CD4-positive, alpha-beta T cell treated with Interleukin-1 beta for 1 hour (primary cell): ENCODE measurements around the gene LRRC8E.
A peak's percentile ranks its signal among the peaks of the same experiment; 100 is the strongest.
"Not testable (repeated sequence)": the region's sequence is repeated elsewhere in the genome, so short reads cannot be mapped to it uniquely, and the experiment has no call there.

Source experiments
- DNase-seq, 2 donors: peaks; one replicate each; pipeline ENCODE4 v3.0.0-alpha.2; 2020 to 2022

Gene LRRC8E

DNA sequence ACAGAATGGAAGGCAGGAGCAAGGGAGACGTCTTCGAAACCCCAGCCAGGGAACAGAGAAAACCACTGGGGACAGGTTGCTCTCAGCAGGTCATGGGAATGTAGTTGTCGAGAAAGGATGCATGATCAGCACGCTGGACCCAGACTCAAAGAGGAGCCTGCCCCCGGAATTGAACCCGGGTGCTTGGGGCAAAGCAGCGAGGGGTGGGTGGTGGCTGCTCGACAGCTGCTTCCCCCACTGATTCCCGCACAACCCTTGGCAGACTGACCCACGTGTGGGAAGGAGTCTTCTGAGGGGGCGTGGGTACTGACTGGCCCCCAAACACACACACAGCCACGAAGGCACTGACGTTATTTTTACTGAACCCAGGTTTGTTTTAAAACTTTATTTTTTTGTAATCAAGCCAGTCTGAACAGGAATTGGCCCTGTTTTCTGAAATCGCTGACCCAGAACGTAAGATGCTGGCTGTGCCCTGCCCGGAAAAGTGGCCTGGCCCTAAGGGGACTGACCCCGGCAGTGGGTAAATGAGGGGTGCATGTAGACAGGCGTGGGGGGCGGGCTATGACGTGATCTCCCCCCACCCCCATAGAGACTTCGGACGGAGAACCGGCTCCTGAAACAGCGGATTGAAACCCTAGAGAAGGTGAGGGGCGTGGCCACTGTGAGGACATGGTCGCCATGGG, 32.7 kb upstream of the LRRC8E start:
- DNase-seq: no peak

DNA sequence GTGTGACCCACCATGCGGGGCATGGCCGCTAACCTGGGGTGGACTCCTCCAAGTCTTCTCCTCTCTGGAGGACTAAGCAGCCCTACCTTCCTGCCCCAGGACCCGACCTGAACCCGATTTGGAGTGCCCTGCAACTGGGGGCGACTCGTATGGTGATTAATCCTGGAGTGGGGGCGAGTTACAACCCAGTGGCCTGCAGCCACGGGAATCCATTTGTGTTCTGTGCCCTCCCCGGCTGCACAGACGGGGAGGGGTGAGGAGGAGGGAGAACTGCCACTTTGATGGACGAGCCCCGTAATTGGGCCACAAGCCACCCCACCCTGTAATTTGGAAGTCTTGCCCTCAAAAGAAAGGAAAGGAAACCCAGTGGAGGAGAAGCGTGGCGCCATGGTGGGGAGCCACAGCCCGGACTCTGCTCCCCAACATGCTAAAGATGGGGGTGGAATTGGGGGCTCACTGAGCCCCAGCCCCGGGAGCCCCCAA, 32.2 kb upstream of the LRRC8E start:
- no peak for DNase-seq

DNA sequence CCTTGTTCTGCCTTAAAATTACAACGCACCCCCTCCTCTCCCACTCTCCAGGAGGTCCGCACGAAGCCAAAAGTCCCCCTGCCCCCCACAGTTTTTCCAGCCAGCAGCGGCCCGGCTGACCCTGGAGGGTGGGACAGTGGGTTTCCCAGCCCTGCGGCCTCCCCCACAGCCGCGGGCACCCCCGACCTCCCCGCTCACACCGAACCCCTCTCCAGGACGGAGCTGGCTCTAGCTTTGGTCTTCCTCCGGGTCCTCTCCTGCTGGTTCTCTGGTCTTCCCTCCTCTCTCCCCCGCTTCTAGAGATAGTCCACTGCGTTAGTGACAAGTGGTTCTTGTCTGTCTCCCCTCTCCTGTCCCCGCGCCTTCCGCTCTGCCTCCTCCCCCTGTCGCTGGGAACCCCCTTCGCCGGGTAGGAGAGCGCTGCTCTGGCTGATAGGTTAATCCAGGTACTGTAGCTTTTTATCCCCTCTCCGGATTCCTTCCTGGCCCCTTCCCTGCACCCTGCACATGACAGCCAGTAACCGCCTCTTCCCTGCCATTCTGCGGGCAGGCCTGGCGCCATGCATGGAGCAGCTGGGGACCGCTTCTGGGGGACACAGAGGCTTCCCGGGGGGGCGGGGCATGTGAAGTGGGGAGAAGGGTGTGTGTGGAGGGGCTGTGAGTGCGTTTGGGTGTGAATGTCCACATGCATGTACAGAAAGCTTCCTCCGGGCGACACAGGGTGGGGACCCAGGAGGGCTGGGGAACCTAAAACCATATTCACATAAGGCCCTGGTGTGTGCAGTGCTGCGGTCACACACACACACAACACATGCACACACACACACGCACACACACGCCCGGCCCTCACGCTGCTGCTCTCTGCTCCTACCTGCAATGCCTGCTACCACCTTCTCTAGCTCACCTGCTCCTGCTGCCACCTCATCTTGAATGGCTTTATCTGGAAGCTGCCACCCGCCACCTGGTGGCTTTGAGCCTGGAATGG, 31.3 kb upstream of the LRRC8E start:
- no peak for DNase-seq

DNA sequence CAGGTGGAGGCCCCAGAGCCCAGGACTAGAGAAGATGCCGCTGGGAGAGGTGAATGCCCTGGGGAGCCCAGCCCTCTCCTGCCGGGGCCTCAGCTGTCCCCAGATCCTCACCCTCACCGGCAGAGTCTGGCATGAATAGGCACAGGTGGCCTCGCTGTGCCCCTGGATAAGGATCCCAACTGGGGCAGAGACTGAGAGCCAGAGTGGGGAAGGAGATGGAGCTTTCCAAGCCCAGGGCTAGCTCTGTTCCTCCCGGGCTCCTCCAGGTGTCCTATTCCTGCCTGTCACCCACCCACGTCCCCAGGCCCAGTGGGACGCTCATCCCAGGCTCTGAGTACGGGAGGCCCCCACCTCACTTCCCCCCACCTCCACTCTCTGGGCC, 30.6 kb upstream of the LRRC8E start:
- no peak for DNase-seq

DNA sequence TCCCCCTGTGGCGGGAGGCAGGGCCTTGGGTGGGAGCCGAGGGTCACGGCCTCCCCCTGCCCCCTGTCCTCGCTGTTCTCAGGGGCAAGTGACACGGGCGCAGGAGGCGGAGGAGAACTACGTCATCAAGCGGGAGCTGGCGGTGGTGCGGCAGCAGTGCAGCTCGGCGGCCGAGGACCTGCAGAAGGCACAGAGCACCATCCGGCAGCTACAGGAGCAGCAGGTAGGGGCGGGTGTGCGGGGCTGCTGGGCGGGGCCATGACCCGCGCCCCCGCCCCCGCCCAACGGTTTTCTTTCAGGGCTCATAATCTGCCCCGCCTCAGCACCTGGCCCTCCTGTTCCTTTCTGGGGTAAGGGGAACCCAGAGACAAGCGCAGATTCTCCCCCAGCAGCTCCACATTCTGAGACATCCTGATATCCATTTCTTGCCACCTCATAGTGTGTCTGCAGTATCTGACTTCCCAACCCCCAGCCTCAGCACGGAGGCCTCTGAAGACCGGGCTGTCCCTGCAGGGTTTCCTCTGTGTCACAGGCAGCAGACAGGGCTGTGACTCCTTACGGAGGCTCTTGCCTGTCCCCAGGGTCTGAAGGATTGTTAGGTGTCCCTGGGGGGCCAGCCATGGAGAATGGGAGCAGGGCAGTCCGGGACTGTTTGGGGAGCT, 30.1 kb upstream of the LRRC8E start:
- DNase-seq: peak in 1 of 2 donors; percentile 9

DNA sequence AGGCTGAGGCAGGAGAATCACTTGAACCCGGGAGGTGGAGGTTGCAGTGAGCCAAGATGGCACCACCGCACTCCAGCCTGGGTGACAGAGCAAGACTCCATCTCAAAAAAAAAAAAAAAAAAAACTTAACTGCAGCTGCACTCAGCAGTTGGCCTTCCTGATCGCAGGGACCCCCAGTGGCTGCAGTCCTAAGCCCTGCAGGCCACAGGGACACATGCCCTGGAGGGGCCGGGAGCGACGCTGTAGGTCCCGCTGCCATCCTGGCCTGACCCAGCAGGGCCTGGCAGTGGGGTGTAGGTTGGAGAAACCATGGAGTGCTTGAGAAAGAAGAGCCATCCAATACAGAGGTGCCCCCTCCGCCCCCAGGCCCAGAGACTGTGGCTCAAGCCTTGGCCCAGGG, 29.2 kb upstream of the LRRC8E start:
- not testable (repeated sequence) for DNase-seq

DNA sequence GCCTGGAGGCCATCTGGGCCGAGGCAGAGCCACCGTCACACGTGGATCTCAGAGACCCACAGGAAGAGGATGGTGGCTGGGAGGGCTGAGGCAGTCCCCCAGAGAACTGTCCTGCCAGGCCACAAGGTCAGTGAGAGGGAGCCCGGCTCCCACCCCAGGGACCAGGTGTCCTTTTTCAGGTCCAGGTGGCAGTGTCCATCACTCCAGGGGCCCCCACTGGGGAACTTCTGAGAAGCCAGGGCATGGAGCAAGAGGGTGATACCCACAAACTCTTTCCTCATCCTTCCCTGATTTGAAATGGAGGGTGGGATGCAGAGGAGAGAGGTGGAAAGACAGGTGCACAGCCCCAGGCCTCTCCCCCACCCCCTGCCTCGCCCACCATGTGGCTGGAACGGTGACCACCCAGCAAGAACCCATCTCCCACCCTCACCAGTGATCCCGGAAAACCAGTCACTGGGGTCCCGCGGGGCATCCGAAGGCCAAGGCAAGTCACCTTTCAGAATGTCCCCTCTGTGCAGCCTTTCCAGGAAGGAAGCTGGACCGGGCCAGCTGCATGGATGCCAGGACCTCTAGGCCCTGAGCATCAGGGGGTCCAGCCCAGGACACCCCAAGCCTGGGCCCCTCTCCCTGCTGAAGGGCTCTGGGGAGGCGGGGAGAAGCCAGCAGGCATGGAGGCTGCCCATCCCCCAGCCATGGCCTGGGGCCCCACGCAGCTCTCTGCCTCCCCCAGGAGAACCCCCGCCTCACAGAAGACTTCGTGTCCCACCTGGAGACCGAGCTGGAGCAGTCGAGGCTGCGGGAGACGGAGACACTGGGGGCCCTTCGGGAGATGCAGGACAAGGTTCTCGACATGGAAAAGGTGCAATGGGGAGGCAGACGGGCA, 28.2 kb upstream of the LRRC8E start:
- no peak for DNase-seq

DNA sequence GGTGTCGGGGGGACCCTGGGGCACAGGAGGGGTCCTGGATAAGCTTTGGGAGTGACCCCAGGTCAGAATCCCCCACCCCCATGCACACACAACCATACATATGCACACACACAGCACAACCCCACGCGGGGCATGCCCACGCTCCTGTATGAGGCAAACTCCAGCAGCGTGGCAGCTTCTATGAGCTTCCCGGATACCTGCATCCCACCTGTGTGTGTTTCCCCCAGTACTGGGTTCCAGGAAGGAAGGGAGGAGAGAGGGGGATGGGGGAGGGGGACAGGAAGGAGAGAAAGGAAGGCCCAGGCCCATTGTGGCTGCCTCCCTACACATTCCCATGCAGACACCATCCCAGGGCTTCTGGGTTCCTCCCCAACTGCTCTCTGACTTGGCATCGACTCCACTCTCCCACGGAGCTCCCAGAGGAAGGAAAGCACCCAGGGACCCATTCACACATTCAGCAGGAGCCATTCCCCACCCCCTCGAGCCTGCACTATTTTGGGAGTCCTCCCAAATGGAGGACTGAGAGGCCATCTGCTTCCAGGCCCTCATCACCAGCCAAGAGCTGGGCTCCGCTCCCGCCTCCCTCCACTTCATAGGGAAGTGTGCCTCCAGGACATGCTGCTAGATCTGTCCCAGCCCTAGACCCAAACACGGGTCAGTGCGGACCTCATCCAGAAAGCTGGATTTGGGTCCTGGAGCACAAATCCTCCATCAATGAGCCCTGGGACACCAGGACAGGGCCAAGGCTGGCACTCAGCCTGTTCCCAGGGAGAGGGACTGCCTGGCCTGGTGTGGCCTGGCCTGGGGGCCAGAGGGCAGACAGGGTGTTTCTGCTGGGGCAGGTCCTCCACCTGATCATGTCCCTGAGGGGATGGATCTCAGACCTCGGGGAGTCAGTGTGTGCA, 27.3 kb upstream of the LRRC8E start:
- DNase-seq: no peak

DNA sequence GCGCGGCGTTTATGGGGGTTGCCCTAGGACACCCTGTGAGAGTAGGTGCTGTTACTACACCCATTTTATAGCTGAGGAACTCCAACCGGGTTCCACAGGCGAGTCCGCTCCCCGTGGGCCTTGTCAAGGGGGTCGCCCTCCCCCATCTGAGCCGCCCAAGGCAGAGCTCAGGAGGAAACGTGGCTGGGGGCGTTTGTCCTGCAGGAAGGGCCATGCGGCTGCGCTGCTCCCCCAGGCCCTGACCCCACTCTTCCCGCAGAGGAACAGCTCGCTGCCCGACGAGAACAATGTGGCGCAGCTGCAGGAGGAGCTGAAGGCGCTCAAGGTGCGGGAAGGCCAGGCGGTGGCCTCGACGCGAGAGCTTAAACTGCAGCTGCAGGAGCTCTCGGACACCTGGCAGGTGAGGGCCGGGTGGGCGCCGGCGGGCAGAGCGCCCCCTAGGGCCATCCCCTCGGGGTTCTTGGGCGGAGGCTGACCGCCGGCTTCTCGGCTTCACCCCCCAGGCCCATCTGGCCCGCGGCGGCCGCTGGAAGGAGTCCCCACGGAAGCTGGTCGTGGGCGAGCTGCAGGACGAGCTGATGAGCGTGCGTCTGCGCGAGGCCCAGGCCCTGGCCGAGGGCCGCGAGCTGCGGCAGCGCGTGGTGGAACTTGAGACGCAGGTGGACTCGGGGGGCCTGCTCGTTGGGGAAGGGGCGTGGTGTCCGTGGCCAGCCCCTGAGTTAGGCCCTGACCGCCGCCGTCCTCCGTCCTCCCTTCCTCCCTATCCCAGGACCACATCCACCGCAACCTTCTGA, 26.5 kb upstream of the LRRC8E start:
- DNase-seq: no peak

DNA sequence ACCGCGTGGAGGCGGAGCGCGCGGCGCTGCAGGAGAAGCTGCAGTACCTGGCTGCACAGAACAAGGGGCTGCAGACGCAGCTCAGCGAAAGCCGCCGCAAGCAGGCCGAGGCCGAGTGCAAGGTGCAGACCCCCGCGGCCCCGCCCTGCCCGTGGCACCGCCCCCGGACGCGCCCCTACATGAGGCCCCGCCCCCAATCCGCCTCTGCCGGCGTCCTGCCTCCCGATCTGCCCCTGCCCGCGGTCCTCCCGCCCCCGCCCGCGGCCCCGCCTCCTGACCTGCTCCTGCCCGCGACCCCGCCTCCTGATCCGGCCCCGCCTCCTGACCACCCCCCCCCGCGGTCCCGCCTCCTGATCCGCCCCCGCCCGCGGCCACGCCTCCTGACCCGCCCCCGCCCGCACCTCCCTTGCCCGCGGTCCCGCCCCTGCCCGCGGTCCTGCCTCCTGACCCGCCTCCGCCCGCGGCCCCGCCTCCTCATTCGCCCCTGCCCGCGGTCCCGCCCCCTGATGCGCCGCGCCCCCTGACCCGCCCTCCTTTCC, 25.8 kb upstream of the LRRC8E start:
- DNase-seq: peak; percentile 74 to 83

DNA sequence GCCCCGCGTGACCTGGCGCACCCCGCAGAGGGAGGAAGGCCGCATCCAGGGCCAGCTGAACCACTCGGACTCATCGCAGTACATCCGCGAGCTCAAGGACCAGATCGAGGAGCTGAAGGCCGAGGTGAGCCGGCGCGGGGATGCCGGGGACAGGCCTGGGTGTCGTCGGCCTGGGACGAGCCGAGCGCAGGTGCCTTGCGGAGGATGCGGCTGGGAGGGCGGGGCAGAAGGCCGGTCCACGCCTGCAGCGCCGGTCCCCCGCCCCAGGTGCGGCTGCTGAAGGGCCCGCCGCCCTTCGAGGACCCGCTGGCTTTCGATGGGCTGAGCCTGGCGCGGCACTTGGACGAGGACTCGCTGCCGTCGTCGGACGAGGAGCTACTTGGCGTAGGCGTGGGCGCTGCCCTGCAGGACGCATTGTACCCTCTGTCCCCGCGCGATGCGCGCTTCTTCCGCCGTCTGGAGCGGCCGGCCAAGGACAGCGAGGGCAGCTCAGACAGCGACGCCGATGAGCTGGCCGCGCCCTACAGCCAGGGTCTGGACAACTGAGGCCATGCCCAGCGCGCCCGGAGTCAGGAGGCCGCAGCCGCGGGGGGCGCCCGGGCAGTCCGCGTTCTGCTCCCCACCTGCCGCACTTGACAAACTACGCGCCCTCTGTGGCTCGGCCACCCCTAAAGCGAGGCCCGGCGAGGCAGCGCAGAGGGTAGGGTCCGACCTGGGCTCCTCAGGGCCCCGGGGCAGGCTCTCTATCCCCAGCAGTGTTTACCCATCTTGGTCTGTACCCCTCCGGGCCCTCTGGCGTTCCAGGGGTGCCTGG, 24.9 kb upstream of the LRRC8E start:
- DNase-seq: no peak

DNA sequence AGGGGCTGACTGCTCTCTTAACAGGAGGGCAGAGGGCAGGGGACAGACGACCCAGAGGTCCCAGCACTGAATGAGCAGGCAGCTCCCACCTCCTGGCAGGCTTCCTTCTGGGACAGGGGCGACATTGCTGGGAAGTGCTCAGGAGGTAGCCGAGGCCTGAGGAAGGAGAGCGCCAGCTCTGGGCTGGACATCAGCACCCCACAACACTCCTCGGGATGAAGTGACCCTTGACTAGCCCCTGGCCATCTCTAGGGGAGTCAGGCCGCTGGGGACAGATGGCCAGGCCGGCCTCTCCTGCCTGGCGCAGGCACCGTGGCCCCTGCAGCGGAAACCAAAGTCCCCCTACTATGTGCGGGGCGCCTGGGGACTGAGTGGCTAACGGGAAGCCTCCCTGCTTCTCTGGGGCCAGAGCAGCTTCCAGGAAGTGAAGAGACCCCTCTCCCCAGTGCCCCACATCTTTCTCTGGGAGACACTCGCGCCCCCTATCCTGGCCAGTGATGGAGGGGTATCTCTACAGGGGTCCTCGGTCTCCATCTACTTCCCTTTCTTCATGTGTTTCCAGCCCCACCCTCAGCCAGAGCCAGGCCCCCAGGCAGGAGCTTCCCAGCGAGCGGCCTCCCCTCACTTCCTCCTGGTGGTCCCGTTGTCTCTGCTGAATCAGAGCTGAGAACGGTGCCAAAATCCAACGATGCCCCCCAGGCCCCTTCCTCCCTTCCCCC, 24.2 kb upstream of the LRRC8E start:
- no peak for DNase-seq

DNA sequence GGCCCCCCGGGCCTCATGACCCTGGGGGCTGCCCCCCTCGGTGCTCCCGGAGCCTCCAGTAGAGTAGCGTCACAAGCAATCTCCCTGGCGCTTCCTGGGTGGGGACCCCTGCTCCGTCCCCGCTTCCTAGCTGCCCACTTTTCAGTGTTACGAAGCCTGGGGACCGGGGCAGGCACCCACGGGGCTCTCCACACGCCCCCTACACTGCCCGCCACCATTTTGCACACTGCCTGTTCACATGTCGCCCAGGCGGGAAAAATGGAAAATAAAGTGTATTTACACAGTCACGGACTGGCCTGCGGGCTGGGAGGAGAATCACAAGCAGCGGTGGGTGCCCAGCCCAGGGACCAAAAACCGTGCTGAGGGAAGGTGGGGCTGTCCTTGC, 23.6 kb upstream of the LRRC8E start:
- DNase-seq: no peak

DNA sequence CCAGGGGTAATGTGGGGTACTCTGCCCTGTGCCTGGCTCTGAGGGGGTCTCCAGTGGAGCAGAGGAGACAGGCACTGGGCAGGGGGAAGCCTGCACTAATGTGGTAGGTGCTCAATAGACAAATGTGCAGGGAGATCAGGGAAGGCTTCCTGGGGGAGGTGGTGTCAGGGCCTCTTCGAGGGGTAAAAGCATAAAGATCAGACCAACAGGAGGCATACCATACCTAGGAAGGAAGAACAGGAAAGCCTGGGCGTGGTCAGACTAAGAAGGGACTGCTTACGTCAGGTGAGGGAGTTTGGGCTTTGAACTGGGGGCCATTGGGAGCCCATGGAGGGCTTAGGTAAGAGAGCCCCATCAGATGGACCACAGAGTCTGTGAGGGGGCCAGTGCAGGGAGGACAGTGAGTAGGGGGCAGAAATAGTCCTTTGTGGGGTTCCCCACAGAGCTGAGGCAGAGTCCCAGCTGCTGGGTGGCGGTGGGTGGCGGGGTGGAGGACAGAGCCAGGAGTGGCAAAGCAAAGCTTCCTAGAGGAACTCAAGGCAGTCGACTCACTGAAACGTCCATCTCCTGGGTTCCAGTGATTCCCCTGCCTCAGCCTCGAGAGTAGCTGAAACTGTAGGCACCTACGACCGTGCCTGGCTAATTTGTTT, 22.9 kb upstream of the LRRC8E start:
- DNase-seq: peak in 1 of 2 donors; percentile 35

DNA sequence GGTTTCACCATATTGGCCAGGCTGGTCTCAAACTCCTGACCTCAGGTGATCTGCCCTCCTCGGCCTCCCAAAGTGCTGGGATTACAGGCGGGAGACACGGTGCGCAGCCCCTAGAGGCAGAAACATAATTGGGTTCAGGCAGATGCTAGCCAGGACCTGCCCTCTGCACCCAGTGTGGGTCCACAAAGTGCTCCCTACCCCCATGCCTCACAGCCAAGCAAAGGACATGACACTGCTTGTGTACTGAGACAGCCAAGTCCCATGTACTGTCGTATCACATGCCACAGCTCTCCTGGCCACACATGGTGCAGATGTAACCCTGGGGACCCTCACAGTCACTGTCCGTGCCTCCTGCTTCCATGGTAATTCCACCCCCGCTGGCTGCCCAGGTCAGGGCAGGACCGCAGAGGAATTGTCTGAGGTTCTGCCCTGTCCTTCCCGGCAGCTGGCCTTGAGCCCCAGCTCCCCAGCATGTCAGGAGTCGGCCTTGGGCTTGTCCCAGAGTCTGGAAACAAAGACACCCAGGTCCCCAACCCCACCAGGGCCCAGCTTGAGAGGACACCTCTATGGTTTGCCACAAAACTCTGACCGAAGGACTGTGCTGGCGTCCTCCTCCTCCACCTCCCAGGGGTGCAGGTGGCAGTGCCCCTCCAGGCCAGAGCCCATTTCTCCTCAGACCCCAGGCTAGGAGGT, 21.8 kb upstream of the LRRC8E start:
- DNase-seq: no peak

DNA sequence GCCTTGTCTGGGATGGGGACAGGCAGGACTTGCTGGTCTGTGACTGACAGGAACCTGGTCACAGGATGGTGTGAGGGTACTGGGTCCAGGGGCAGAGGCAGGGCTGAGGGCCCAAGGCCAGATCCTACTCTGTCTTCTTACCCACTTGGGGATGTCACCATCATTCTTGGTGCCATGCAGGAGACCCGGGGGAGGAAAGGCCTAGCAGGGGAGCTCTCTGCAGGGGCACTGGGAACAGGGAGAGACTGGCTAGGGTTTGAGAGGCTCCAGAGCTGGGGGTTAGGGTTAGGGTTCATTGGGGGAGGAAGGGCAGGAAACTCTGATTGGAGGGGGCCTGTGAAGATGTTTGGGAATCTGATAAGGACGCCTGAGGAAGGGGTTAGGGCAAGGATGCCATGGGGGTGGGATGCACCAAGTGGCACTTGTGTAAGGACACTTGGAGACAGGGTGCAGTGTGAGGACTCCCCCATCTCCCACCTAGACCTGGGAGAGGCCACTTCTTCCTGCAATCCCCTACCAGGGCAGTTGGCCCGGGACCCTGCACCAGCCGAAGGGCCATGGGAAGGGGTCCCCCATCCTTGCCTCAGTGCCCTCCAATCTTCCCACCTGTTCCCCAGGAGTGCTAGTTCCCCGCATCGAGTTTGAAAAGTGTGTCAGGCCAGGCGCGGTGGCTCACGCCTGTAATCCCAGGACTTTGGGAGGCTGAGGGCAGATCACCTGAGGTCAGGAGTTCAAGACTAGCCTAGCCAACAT, 21.0 kb upstream of the LRRC8E start:
- no peak for DNase-seq

DNA sequence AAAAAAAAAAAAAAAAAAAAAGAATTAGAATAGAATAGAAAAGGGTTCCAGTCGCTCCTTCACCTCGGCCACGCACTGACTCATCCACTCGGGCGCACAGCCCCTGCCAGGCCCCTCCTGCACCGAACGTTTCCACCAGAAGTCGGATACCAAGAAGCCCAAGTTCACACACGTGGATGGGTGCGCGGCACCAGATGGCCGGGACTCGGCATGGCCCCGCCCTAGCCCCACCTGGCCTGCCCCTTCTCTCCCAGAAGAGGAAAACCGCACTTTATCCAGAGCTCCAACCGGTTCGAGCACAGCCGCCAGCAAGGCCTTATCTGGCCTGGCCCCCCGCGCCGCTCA, 20.0 kb upstream of the LRRC8E start:
- peak in 1 of 2 donors; percentile 9 for DNase-seq
